Measurements from ENCODE around the gene FOLR1.

- TF ChIP-seq, protein P1, sequence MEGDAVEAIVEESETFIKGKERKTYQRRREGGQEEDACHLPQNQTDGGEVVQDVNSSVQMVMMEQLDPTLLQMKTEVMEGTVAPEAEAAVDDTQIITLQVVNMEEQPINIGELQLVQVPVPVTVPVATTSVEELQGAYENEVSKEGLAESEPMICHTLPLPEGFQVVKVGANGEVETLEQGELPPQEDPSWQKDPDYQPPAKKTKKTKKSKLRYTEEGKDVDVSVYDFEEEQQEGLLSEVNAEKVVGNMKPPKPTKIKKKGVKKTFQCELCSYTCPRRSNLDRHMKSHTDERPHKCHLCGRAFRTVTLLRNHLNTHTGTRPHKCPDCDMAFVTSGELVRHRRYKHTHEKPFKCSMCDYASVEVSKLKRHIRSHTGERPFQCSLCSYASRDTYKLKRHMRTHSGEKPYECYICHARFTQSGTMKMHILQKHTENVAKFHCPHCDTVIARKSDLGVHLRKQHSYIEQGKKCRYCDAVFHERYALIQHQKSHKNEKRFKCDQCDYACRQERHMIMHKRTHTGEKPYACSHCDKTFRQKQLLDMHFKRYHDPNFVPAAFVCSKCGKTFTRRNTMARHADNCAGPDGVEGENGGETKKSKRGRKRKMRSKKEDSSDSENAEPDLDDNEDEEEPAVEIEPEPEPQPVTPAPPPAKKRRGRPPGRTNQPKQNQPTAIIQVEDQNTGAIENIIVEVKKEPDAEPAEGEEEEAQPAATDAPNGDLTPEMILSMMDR (IDR thresholded peaks at IDR 0.05; ENCODE audit: low read depth, low read length, poor library complexity, severe bottlenecking), result no peak
- TF ChIP-seq EZH2phosphoT487 (IDR thresholded peaks at IDR 0.05; ENCODE audit: borderline replicate concordance, low read length), result no peak
Measured at GRCh38 chr11:72234920-72235319, 43.0 kb downstream of the FOLR1 start.

Measured in DOHH2 (cell line).